Measurements from ENCODE around the gene SPATA2.
"Not testable (repeated sequence)": the region's sequence is repeated elsewhere in the genome, so short reads cannot be mapped to it uniquely, and the experiment has no call there.

SPATA2 gene

GRCh38 chr20:49904440-49905214, 10.7 kb downstream of the SPATA2 start:
- no peaks in the 10 kb centered on the region for H3K9me3 ChIP-seq
- DNase-seq (ENCODE audit: low spot score in 2 of 2), result no peak
- no peak overlapping the region for H3K4me3 ChIP-seq
- peaks cover 27% of the 10 kb centered on the region for H3K36me3 ChIP-seq (replicated peaks)
- in situ Hi-C loops (cut with MboI; ENCODE audit: low sequenced_read_pairs), result no loop called here
- no peaks in the 10 kb centered on the region for H3K4me1 ChIP-seq
- no peaks in the 10 kb centered on the region for H3K27me3 ChIP-seq (ENCODE audit: low read depth)

GRCh38 chr20:49901588-49901987, 13.7 kb downstream of the SPATA2 start:
- in situ Hi-C loops (cut with MboI; ENCODE audit: low sequenced_read_pairs), result no loop called here
- H3K4me3 ChIP-seq, result no peak overlapping the region
- no peaks in the 10 kb centered on the region for H3K9me3 ChIP-seq
- H3K36me3 ChIP-seq (replicated peaks), result peaks cover 18% of the 10 kb centered on the region; the same call in 1 of the 2 replicates
- DNase-seq (ENCODE audit: low spot score in 2 of 2), result no peak
- no peaks in the 10 kb centered on the region for H3K27me3 ChIP-seq (ENCODE audit: low read depth)
- H3K4me1 ChIP-seq, result no peaks in the 10 kb centered on the region

- Histone ChIP-seq H3K27me3 (ENCODE audit: low read depth) (no peaks in the 10 kb centered on the region), H3K4me3 (no peak overlapping the region), H3K4me1 (no peaks in the 10 kb centered on the region), H3K36me3 (replicated peaks) (peaks cover 6% of the 10 kb centered on the region; the same call in 1 of the 2 replicates), H3K9me3 (no peaks in the 10 kb centered on the region)
- DNase-seq (ENCODE audit: low spot score in 2 of 2), result no peak
- in situ Hi-C loops (cut with MboI; ENCODE audit: low sequenced_read_pairs), result no loop called here
These were observed 15.6 kb downstream of the SPATA2 start for GRCh38 chr20:49899541-49900383.

- H3K27me3 ChIP-seq (ENCODE audit: low read depth), result no peaks in the 10 kb centered on the region
- no peak overlapping the region for H3K4me3 ChIP-seq
- no peaks in the 10 kb centered on the region for H3K9me3 ChIP-seq
- in situ Hi-C loops (cut with MboI; ENCODE audit: low sequenced_read_pairs), result no loop called here
- no peaks in the 10 kb centered on the region for H3K36me3 ChIP-seq (replicated peaks)
- H3K4me1 ChIP-seq, result no peaks in the 10 kb centered on the region
- DNase-seq (ENCODE audit: low spot score in 2 of 2), result no peak
These were observed 19.1 kb downstream of the SPATA2 start for GRCh38 chr20:49896204-49896603.

DNA sequence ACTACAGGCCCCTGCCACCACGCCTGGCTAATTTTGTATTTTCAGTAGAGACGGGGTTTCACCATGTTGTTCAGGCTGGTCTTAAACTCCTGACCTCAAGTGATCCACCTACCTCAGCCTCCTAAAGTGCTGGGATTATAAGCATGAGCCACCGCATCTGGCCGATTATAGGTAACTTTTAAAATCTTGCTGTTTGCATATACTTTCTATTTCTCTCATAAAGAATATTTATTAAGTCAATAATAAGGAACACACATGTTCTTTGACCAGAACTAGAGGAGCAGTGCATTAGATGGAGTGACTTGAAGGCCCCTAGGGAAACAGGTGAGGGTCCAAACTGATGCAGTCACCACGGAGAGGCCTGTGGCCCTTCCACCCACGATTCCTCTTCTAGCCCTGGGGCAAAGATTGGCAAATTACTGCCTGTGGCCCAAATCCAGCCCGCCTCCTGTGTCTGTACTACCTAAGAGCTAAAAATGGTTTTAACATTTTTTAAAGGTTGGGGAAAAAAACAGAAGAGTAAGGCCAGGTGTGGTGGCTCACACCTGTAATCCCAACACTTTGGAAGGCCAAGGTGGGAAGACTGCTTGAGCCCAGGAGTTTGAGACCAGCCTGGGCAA, 19.7 kb downstream of the SPATA2 start:
- H3K36me3 ChIP-seq (replicated peaks); H3K9me3 ChIP-seq; in situ Hi-C loops (cut with MboI; ENCODE audit: low sequenced_read_pairs); DNase-seq (ENCODE audit: low spot score in 2 of 2); H3K4me3 ChIP-seq; H3K27me3 ChIP-seq (ENCODE audit: low read depth); H3K4me1 ChIP-seq: not testable (repeated sequence)

GRCh38 chr20:49894073-49894470, 21.3 kb downstream of the SPATA2 start:
- no peak for DNase-seq (ENCODE audit: low spot score in 2 of 2)
- Histone ChIP-seq H3K4me3 (no peak overlapping the region), H3K27me3 (ENCODE audit: low read depth) (no peaks in the 10 kb centered on the region), H3K36me3 (replicated peaks) (no peaks in the 10 kb centered on the region), H3K9me3 (no peaks in the 10 kb centered on the region), H3K4me1 (no peaks in the 10 kb centered on the region)
- in situ Hi-C loops (cut with MboI; ENCODE audit: low sequenced_read_pairs), result no loop called here

DNA sequence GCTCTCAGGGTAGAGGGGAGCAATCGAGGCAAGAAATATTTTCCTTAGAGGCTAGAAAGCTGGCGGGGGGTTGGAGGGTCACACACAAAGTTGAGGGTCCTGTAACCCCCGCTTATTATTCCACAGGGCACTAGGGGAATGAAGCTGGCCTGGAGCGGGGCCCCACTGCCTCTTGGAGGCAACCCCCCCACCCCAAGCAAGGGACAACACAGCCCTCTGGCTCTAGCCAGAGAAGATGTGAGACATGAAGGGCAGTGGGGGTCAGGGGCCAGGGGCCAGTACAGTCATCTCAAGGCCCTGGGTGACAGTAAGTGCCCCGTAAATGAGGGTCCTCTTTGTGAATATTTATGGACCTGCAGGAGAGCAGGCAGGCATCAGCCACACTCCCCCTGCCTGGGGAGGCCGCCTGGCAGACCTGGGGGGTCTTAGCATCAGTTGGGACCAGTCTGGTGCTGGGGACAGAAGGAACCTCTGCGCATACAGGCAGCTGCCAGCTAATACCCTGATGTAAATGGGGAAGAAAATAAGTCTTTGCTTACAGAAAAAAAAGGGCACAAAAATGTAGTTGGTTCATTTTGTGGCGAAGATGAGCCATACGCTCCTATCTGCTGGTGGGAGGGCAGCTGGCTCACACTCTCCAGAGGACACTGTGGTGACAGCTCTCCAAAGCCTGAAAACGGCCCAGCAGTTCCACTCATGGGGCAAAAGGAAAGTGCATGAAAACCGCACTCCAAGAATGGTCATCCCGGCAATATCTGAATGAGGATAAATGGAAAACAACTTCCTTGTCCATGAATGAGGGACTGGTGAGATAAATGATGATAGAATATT, 21.9 kb downstream of the SPATA2 start:
- Histone ChIP-seq H3K4me1 (peaks cover 2% of the 10 kb centered on the region; the same call in 1 of the 2 replicates), H3K27me3 (ENCODE audit: low read depth) (no peaks in the 10 kb centered on the region), H3K36me3 (replicated peaks) (peaks cover 3% of the 10 kb centered on the region; the same call in 1 of the 2 replicates), H3K9me3 (no peaks in the 10 kb centered on the region), H3K4me3 (no peak overlapping the region)
- DNase-seq (ENCODE audit: low spot score in 2 of 2), result no peak
- in situ Hi-C loops (cut with MboI; ENCODE audit: low sequenced_read_pairs), result no loop called here

GRCh38 chr20:49892817-49893216, 22.5 kb downstream of the SPATA2 start:
- H3K36me3 ChIP-seq (replicated peaks), result peaks cover 9% of the 10 kb centered on the region
- H3K4me3 ChIP-seq, result no peak overlapping the region
- H3K9me3 ChIP-seq, result no peaks in the 10 kb centered on the region
- in situ Hi-C loops (cut with MboI; ENCODE audit: low sequenced_read_pairs), result no loop called here
- no peak for DNase-seq (ENCODE audit: low spot score in 2 of 2)
- H3K27me3 ChIP-seq (ENCODE audit: low read depth), result no peaks in the 10 kb centered on the region
- H3K4me1 ChIP-seq, result peaks cover 2% of the 10 kb centered on the region; the same call in 1 of the 2 replicates

DNA sequence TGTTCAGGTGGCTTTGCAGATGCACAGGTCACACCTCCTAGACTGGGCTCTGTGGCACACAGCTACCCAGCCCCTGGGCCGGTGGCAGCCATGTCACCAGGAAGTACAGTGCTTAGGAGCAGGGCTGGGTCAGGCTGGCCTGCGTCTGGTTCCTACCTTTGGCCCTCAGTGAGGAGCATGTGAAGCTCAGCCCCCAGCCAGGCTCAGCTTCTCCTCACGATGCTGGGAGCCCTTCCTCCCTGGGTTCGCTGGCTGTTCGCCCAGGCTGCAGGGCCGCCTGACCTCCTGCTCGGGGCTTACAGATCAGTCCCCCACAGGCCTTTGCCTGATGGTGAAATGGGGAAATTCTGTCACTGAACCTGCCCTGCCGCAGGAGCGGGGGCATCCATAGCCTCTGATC, 23.1 kb downstream of the SPATA2 start:
- in situ Hi-C loops (cut with MboI; ENCODE audit: low sequenced_read_pairs), result no loop called here
- DNase-seq (ENCODE audit: low spot score in 2 of 2), result no peak
- no peaks in the 10 kb centered on the region for H3K9me3 ChIP-seq
- peaks cover 2% of the 10 kb centered on the region; the same call in 1 of the 2 replicates for H3K4me1 ChIP-seq
- peaks cover 11% of the 10 kb centered on the region for H3K36me3 ChIP-seq (replicated peaks)
- H3K27me3 ChIP-seq (ENCODE audit: low read depth), result no peaks in the 10 kb centered on the region
- H3K4me3 ChIP-seq, result no peak overlapping the region

GRCh38 chr20:49891476-49892110, 23.7 kb downstream of the SPATA2 start:
- H3K9me3 ChIP-seq, result no peaks in the 10 kb centered on the region
- H3K27me3 ChIP-seq (ENCODE audit: low read depth), result no peaks in the 10 kb centered on the region
- in situ Hi-C loops (cut with MboI; ENCODE audit: low sequenced_read_pairs), result no loop called here
- DNase-seq (ENCODE audit: low spot score in 2 of 2), result no peak
- H3K4me1 ChIP-seq, result peaks cover 2% of the 10 kb centered on the region; the same call in 1 of the 2 replicates
- peaks cover 11% of the 10 kb centered on the region for H3K36me3 ChIP-seq (replicated peaks)
- no peak overlapping the region for H3K4me3 ChIP-seq

DNA sequence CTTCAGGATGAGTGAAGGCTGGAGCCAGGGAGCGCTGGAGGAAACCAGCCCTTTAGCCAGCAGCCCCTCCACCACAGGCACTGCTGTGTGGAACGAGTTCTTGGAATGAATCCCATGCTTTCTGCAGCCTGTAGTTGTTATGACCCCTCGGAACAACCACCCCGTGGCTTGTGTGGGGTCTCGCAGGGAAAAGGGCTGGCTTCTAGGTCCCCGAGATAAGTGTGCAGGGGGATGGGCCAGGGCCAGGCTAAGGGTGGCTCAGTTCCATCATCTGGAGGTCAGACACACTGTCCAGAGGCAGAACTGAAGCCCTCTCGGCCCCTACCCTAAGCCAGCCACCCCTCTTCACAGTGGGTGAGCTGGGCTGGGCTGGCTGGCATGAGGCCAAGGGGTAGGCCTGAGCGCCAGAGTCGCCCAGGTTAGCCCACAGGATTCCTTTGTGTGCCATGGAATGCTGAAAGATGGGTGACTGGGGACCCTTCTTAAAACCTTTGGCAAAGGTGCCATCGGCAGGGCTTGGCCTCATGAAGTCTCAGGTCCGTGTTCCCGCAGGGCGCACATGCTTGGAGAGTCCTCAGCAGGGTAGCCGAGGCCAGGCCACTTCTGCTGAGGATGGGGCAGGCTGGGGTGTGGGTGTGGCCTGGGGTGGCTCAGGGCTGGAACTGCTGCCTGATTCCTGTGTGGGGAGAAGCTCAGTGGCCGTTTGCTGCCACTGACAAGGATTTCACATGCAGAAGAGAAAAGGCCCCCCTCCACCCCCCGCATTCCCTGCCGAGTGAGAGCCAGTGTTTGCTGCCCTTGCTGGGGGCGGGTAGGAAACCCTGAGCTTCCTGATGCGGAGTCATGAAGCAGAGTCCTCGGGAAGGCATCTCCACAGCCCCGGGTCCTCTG, 24.6 kb downstream of the SPATA2 start:
- DNase-seq (ENCODE audit: low spot score in 2 of 2), result no peak
- no peak overlapping the region for H3K4me3 ChIP-seq
- H3K27me3 ChIP-seq (ENCODE audit: low read depth), result no peaks in the 10 kb centered on the region
- H3K4me1 ChIP-seq, result peaks cover 2% of the 10 kb centered on the region; the same call in 1 of the 2 replicates
- H3K9me3 ChIP-seq, result no peaks in the 10 kb centered on the region
- in situ Hi-C loops (cut with MboI; ENCODE audit: low sequenced_read_pairs), result no loop called here
- H3K36me3 ChIP-seq (replicated peaks), result peaks cover 11% of the 10 kb centered on the region

DNA sequence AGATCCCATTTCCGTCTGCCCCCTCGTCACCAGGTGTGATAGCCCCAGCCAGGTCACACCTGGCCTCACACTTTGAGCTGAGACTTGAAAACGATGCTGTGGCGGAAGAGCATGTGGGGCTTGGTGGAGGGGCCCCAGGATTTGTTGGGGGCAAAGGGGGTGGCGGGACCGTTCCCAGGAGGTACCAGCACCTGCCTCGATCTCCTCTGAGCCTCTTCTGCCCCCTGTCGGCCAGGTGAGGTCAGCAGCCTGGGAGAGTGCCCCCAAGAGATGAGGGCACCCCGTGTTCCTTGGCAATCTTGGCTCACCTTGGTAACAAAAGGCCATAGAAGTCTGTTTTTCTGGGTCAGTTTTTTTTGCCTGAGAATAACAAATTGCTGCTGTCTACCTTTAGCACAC, 25.4 kb downstream of the SPATA2 start:
- H3K4me3 ChIP-seq, result no peak overlapping the region
- H3K9me3 ChIP-seq, result no peaks in the 10 kb centered on the region
- no peak for DNase-seq (ENCODE audit: low spot score in 2 of 2)
- H3K36me3 ChIP-seq (replicated peaks), result peaks cover 11% of the 10 kb centered on the region
- in situ Hi-C loops (cut with MboI; ENCODE audit: low sequenced_read_pairs), result loop anchor here (5.0 to 10.0 kb wide), 2 partner anchors 283 to 345 kb away; no protein-coding TSS in a partner anchor
- H3K4me1 ChIP-seq, result peaks cover 2% of the 10 kb centered on the region; the same call in 1 of the 2 replicates
- no peaks in the 10 kb centered on the region for H3K27me3 ChIP-seq (ENCODE audit: low read depth)
